AG04450 (cell line): Measurements from ENCODE around the gene SERINC3. TPM values are rescaled to one million over a fixed set of nuclear protein-coding genes. Genes with fewer than 3 reads are reported as not detected.
"Not testable (repeated sequence)": the region's sequence is repeated elsewhere in the genome, so short reads cannot be mapped to it uniquely, and the experiment has no call there.

Source experiments
- CTCF ChIA-PET: fragments of 300-600, 350-600 bp; formaldehyde crosslinking; extraction: SDS; loops from one replicate; lab custom pipeline; 2022; ENCODE audit warnings: antibody characterized with exemption, inconsistent platforms; lab: Charles Lee
- POLR2A ChIA-PET: fragments of 350-600 bp; formaldehyde crosslinking; extraction: SDS; loops from one replicate; lab custom pipeline; 2021; ENCODE audit warnings: antibody characterized with exemption, inconsistent platforms; lab: Yijun Ruan, JAX
- DNase-seq: peaks from one replicate; pipeline ENCODE4 v3.0.0-alpha.2; 2011; ENCODE audit warnings: low read depth, low spot score
- H3K27ac ChIP-seq: one replicate; pipeline ENCODE4 v1.5.1; 2012; ENCODE audit warnings: low read depth, low read length, control low read depth
- H3K27me3 ChIP-seq: one replicate; pipeline ENCODE4 v1.6.0; 2012; ENCODE audit warnings: low read length; ENCODE audit not compliant: control insufficient read depth, insufficient read depth
- H3K4me3 ChIP-seq: 2 replicates; pipeline ENCODE4 v1.5.1; 2011; ENCODE audit warnings: mild to moderate bottlenecking, low read depth, low read length, control low read depth
- H3K9me3 ChIP-seq: 2 replicates; pipeline ENCODE4 v1.5.1; 2012; ENCODE audit warnings: low read length; ENCODE audit not compliant: control insufficient read depth, insufficient read depth
- polyA plus RNA-seq: library from polyadenylated mRNA; depleted of rRNA; stranded (reverse); fragments of >200 nt; gene quantifications from 2 replicates; pipeline ENCODE4 v1.2.3, GENCODE V29; 2011
- TF ChIP-seq, protein P1 (sequence below): IDR thresholded peaks from 2 replicates; pipeline ENCODE4 v1.5.1; 2011; ENCODE audit warnings: low read depth, low read length, control low read depth, inconsistent platforms

The SERINC3 gene
- polyA plus RNA-seq, 1 experiment, result 173 TPM

DNA sequence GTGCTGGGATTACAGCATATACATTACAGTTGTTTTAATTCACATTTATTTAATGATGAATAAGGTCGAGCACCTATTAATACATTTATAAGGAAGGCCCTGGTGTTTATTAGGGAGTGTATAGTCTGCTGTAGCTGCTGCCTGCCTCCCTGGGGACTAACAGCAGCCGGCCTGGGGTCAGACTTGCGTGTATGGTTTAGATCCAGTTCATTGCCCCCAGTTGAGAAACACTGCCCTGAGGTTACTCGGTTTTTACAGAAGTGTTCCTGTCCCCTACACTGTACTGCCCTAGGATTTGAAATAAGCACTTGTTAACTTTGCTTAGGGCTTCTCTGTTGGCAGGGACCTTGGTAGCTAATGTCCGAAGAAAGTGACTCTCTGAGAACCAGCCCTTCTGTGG, 42.2 kb downstream of the SERINC3 start:
- TF ChIP-seq, protein P1, sequence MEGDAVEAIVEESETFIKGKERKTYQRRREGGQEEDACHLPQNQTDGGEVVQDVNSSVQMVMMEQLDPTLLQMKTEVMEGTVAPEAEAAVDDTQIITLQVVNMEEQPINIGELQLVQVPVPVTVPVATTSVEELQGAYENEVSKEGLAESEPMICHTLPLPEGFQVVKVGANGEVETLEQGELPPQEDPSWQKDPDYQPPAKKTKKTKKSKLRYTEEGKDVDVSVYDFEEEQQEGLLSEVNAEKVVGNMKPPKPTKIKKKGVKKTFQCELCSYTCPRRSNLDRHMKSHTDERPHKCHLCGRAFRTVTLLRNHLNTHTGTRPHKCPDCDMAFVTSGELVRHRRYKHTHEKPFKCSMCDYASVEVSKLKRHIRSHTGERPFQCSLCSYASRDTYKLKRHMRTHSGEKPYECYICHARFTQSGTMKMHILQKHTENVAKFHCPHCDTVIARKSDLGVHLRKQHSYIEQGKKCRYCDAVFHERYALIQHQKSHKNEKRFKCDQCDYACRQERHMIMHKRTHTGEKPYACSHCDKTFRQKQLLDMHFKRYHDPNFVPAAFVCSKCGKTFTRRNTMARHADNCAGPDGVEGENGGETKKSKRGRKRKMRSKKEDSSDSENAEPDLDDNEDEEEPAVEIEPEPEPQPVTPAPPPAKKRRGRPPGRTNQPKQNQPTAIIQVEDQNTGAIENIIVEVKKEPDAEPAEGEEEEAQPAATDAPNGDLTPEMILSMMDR, result no peak
- ChIA-PET POLR2A (no interaction called here), CTCF (no interaction called here)
- no peak for DNase-seq
- H3K27me3 ChIP-seq, result no peaks in the 10 kb centered on the region
- no peak overlapping the region for H3K27ac ChIP-seq
- H3K4me3 ChIP-seq, result no peak overlapping the region
- H3K9me3 ChIP-seq, result no peaks in the 10 kb centered on the region

DNA sequence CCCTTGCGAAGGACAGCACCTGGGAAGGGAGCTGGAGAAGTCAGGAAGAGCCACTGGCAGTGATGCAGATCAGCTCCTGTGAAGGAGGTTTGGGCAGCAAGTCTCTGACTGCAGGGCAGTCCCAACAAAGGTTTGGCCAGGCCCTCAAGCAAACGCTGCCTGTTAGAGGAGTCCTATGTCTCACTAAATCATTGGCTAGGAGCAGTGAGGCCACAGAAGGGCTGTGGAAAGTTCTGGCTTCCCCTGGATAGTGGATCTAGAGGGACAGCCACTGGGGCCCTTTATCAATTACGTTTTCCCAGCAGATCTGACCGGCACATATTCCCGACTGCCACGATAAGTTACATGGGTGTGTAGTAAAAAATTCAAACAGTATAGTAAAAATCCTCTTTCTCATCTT, 43.7 kb downstream of the SERINC3 start:
- DNase-seq, result no peak
- ChIA-PET CTCF (no interaction called here), POLR2A (no interaction called here)
- Histone ChIP-seq H3K27me3 (no peaks in the 10 kb centered on the region), H3K9me3 (no peaks in the 10 kb centered on the region), H3K4me3 (no peak overlapping the region), H3K27ac (no peak overlapping the region)
- TF ChIP-seq, protein P1, result no peak

DNA sequence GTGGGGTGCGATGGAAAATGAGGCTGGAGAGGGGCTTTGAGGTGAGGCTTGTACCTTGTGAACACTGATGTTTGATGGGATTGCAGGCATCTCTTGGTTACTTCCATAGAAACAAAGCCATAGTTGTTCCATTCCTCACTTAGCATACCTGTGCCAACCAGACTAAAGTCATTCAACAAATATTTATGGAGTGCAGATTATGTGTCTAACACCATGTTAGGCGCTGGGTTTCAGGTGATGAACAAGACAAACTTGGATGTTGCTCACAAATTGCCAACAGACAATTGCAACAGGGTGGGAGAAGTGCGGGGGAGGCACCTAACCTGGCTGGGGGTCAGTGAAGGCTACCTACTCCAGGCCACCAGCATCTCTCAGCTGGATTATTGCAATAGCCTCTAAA, 44.7 kb downstream of the SERINC3 start:
- Histone ChIP-seq H3K27ac (no peak overlapping the region), H3K27me3 (no peaks in the 10 kb centered on the region), H3K9me3 (no peaks in the 10 kb centered on the region), H3K4me3 (no peak overlapping the region; the same call in 1 of the 2 replicates)
- CTCF ChIA-PET, result no interaction called here
- POLR2A ChIA-PET, result no interaction called here
- TF ChIP-seq, protein P1, result no peak
- no peak for DNase-seq

DNA sequence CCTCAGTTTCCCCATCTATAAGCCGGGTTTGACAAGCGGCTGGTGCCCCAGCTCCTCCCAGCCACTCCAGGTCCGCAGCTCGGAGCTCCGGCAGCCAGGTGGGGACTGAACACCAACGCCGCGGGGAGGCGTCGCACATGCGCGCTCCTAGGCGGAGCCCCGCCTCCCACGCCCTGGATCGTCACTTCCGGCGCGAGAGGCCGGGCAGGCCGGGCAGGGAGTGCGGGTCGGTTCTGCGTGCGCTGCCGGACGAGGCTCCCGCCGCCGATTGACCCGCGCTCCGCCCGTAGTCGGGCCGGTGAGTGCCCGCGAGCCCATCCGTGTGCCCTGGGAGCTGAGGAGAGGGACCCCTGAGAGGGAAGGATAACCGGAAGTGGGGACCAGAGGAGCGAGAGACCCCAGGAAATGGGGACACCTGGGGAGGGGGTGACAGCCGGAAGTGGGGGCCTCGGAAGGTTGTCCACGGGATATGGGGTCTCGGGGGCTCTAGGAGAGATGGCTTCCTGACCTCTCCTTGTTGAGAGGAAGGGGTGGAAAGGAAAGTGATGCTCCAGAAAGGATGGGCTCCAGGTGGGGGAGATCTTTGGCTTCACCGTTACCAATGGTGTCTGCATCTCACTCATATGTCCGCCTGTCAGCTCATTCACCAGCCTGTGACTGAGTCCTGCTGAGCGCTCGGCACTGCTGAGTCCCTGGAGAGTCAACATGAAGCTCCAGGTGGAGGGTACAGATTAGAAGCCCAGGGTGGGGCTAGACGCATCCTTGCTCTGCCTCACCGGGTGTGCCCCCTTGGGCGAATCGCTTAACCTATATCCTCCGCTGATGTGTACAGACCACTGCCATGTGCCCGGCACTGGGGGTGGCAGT, 45.9 kb downstream of the SERINC3 start, which contains the start of gene TTPAL:
TSS of gene TTPAL (plus strand) at position 181 of the 867 bp plus-strand sequence. CDS start 4,126 bp downstream, outside the sequence.
- no peaks in the 10 kb centered on the region for H3K27me3 ChIP-seq
- ChIA-PET POLR2A (interaction anchor here (0.5 to 0.6 kb wide), 2 partner anchors 434 to 885 kb away, joined by 3 to 4 read pairs; partner anchors contain the start of gene IFT52), CTCF (interaction anchor here (0.5 to 1.9 kb wide), 5 partner anchors 19 to 210 kb away, joined by 3 to 10 read pairs (median 4); partner anchors contain the start of gene FITM2)
- H3K27ac ChIP-seq, result peak within 1 kb of the TSS; percentile 61
- H3K4me3 ChIP-seq, result peak within 1 kb of the TSS; percentile 96
- DNase-seq, result peak; percentile 44
- TF ChIP-seq, protein P1, result peak; percentile 36; the same call in 1 of the 2 replicates
- no peaks in the 10 kb centered on the region for H3K9me3 ChIP-seq

DNA sequence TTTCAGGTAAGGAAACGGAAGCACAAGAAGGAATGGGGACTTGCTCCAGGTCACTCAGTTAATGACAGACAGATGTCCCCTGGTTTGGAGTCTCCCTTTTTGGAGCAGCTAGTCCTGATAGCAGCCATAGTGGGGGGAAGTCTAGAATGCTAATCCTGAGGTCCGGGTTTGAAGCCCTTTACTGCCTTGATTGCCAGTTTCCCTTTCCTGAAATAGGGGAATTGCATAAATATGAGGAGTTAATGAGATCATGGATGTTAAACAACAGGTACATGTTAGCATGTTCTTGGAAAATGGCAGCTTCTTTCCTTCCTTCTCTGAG, 46.5 kb downstream of the SERINC3 start:
- POLR2A ChIA-PET, result interaction anchor here (0.5 to 0.6 kb wide), 2 partner anchors 434 to 885 kb away, joined by 3 to 4 read pairs; partner anchors contain the start of gene IFT52
- no peak for DNase-seq
- no peak overlapping the region for H3K27ac ChIP-seq
- peak overlapping the region; percentile 96 for H3K4me3 ChIP-seq
- H3K9me3 ChIP-seq, result no peaks in the 10 kb centered on the region
- CTCF ChIA-PET, result interaction anchor here (0.5 to 1.9 kb wide), 4 partner anchors 133 to 211 kb away, joined by 4 to 10 read pairs (median 4); partner anchors contain the start of gene FITM2
- TF ChIP-seq, protein P1, result no peak
- H3K27me3 ChIP-seq, result no peaks in the 10 kb centered on the region

DNA sequence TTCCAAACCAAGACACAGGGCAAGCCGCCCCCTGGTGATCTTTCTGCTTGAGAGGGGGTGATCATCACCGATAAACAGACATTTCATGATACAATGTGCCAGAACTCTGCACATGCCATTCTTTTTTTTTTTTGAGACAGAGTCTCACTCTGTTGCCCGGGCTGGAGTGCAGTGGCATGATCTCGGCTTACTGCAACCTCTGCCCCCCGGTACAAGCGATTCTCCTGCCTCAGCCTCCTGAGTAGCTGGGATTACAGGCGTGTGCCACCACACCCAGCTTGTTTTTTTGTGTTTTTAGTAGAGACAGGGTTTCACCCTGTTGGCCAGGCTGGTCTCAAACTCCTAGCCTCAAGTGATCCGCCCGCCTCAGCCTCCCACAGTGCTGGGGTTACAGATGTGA, 49.6 kb downstream of the SERINC3 start:
- H3K9me3 ChIP-seq, DNase-seq, H3K27me3 ChIP-seq, H3K27ac ChIP-seq, POLR2A ChIA-PET, H3K4me3 ChIP-seq: not testable (repeated sequence)
- CTCF ChIA-PET, result interaction anchor here (0.5 to 4.2 kb wide), 4 partner anchors 138 to 396 kb away, joined by 3 to 33 read pairs (median 4); no protein-coding TSS in a partner anchor
